Parathyroid adenoma (tissue), 2 donors: ENCODE measurements around the gene BCL11A.

Source experiments
- H2AFZ ChIP-seq: fragments of 300-600 bp; sonication (generic); one replicate; pipeline ENCODE4 v1.7.0; 2017; ENCODE audit warnings: antibody characterized with exemption, mild to moderate bottlenecking
- H3K27ac ChIP-seq: fragments of 300-600 bp; sonication (generic); one replicate; pipeline ENCODE4 v1.7.0; 2017
- H3K27me3 ChIP-seq: fragments of 300-600 bp; sonication (generic); one replicate; pipeline ENCODE4 v1.7.0; 2017; ENCODE audit warnings: low read length; ENCODE audit not compliant: control insufficient read depth, insufficient read depth
- H3K36me3 ChIP-seq: fragments of 300-600 bp; sonication (generic); one replicate; pipeline ENCODE4 v1.7.0; 2017; ENCODE audit warnings: low read length; ENCODE audit not compliant: control insufficient read depth, insufficient read depth
- H3K4me1 ChIP-seq: fragments of 300-600 bp; sonication (generic); one replicate; pipeline ENCODE4 v1.7.0; 2017; ENCODE audit warnings: control low read depth
- H3K4me2 ChIP-seq: fragments of 300-600 bp; sonication (generic); one replicate; pipeline ENCODE4 v1.7.0; 2017; ENCODE audit warnings: low read length
- H3K4me3 ChIP-seq: fragments of 300-600 bp; sonication (generic); one replicate; pipeline ENCODE4 v1.7.0; 2017; ENCODE audit warnings: low read depth, low read length
- H3K79me2 ChIP-seq: fragments of 300-600 bp; sonication (generic); one replicate; pipeline ENCODE4 v1.7.0; 2017; ENCODE audit warnings: control low read depth
- H3K9ac ChIP-seq: fragments of 300-600 bp; sonication (generic); one replicate; pipeline ENCODE4 v1.7.0; 2017; ENCODE audit warnings: mild to moderate bottlenecking
- H3K9me3 ChIP-seq: fragments of 300-600 bp; sonication (generic); one replicate; pipeline ENCODE4 v1.7.0; 2017; ENCODE audit warnings: low read length; ENCODE audit not compliant: control insufficient read depth
- TF ChIP-seq, protein P1 (sequence below): fragments of 300-600 bp; sonication (generic); IDR thresholded peaks from one replicate; pipeline ENCODE4 v1.7.0; 2017; ENCODE audit warnings: antibody characterized with exemption, mild to moderate bottlenecking
- donor health status: primary hyperparathyroidism.

The BCL11A gene

DNA sequence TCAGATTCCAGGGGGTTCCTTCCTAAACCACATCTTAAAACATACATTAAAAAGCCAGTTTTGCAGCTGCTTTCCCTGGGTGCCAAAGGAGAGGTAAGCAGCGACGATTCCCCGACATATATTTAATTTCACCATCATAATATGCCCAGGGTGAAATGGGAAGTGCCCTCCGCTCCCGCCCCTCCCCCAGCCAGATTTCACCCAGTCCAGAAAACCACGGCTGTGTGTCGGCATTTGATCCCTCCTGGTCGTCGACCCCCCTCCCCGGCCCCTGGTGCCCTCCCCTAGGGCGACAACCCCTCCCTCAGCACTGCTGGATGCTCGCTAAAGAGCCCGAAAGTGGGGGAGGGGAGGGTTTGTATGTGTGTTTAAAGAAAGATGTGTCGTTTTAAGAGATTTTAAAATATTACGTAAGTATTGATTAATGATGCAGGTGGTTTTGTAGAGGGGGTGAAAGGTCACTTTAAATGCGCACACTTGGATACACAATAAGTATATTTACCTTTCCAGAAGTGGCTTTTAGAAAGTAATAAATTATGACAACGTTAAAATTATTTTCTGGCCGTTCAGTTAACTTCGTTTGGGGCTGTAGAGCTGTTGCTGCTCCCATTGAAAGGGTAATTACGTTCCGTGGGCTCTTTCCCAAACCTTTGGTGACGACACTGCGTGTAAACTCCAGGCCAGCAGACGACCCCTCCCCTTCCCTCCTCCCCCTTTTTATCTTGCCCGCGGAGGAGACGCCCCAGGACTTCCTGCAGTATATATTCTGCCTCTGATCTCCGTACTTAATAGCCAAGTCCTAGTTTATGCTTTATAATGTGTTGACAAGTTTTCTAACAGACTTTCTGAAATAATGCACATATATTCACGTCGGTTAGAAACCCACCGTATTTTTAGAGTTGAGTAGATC lies 3.4 kb upstream of the BCL11A start:
- H2AFZ ChIP-seq = no peak overlapping the region
- H3K27ac ChIP-seq = no peak overlapping the region
- H3K4me3 ChIP-seq = no peak overlapping the region
- no peaks in the 10 kb centered on the region for H3K9me3 ChIP-seq
- no peaks in the 10 kb centered on the region for H3K4me1 ChIP-seq
- H3K9ac ChIP-seq = no peak overlapping the region
- no peak overlapping the region for H3K4me2 ChIP-seq
- H3K27me3 ChIP-seq = no peaks in the 10 kb centered on the region
- TF ChIP-seq, protein P1, sequence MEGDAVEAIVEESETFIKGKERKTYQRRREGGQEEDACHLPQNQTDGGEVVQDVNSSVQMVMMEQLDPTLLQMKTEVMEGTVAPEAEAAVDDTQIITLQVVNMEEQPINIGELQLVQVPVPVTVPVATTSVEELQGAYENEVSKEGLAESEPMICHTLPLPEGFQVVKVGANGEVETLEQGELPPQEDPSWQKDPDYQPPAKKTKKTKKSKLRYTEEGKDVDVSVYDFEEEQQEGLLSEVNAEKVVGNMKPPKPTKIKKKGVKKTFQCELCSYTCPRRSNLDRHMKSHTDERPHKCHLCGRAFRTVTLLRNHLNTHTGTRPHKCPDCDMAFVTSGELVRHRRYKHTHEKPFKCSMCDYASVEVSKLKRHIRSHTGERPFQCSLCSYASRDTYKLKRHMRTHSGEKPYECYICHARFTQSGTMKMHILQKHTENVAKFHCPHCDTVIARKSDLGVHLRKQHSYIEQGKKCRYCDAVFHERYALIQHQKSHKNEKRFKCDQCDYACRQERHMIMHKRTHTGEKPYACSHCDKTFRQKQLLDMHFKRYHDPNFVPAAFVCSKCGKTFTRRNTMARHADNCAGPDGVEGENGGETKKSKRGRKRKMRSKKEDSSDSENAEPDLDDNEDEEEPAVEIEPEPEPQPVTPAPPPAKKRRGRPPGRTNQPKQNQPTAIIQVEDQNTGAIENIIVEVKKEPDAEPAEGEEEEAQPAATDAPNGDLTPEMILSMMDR = no peak
- no peaks in the 10 kb centered on the region for H3K79me2 ChIP-seq
- H3K36me3 ChIP-seq = no peaks in the 10 kb centered on the region

DNA sequence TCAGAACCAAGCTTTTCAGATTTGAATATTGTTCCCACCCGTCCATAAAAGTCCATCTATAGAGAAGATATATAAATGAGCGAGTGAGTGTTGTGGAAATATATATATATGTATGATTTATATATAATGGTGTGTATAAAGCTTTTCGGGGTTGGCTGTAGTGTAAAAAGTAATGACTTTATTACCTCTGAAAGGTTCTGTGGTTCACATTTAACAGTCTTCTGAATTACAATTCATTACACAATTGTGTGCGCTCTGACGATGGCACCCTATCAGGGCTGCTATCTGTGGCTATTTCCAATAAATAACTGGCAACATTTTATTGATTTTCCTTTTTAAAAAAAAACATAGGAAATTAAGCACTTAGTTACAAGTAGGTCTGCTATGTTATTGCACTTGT lies 2.7 kb upstream of the BCL11A start:
- TF ChIP-seq, protein P1 = no peak
- no peak overlapping the region for H2AFZ ChIP-seq
- no peaks in the 10 kb centered on the region for H3K79me2 ChIP-seq
- no peaks in the 10 kb centered on the region for H3K4me1 ChIP-seq
- no peaks in the 10 kb centered on the region for H3K36me3 ChIP-seq
- no peaks in the 10 kb centered on the region for H3K9me3 ChIP-seq
- H3K9ac ChIP-seq = no peak overlapping the region
- no peak overlapping the region for H3K4me2 ChIP-seq
- H3K27ac ChIP-seq = no peak overlapping the region
- no peak overlapping the region for H3K4me3 ChIP-seq
- H3K27me3 ChIP-seq = no peaks in the 10 kb centered on the region

DNA sequence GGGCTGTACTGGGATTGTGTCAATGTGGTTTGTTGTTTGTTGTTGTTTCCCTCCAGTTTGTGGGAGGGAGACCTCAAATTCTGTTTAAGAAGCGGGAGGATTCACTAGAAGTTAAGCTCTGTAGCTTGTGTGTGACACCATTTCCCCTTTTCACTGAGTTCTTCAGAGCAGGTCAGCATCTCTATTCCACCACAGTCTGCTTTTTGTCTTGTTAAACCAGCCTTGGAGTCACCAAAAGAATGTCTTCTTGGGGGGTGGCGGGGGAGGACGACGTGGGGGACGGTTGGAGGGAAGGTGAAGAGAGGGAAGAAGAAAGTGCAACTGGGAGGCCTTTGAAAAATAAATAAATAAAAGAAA lies 2.3 kb upstream of the BCL11A start:
- H3K27me3 ChIP-seq = no peaks in the 10 kb centered on the region
- H3K4me2 ChIP-seq = peak overlapping the region; percentile 96
- TF ChIP-seq, protein P1 = no peak
- H3K27ac ChIP-seq = no peak overlapping the region
- H3K9ac ChIP-seq = no peak overlapping the region
- no peaks in the 10 kb centered on the region for H3K4me1 ChIP-seq
- no peaks in the 10 kb centered on the region for H3K79me2 ChIP-seq
- peak overlapping the region; percentile 79 for H2AFZ ChIP-seq
- H3K36me3 ChIP-seq = no peaks in the 10 kb centered on the region
- H3K4me3 ChIP-seq = peak overlapping the region; percentile 72
- H3K9me3 ChIP-seq = no peaks in the 10 kb centered on the region

DNA sequence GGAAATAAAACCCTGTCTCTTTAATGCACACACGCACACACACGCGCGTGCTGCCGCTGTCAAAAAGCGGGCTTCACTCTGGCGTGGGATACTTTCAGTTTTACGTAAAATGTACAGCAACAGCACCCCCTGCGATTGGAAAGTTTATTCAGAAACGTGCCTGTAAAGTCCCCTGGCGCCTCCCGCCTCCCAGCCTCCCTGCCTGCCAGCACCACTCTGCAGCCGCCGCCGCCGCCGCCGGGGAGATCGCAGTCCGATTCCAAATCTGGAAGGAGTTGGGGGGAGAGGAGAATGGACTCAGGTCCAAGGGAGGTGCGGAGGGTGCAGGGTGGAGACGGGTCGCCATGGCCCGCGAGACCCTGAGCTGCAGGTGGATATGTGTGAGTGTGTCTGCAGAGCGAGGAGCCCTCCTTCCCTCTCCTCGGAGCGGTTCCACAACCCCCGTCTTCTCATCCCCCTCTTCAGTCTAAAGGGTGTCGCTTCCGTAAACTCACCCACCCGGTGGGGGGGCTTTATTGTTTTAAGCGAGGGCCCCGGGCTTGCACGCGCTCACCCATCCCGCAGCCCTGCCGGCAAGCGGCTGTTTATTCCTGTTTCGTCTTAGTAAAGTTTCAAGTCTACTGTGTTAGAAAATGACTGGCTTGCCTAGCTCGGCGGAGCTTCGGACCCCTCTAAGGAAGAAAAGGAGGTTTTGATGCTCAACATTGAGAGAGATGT lies 1.8 kb upstream of the BCL11A start:
- Histone ChIP-seq H3K27ac (no peak overlapping the region), H3K4me2 (peak overlapping the region; percentile 96), H3K9ac (no peak overlapping the region), H3K4me3 (peak overlapping the region; percentile 72), H3K79me2 (no peaks in the 10 kb centered on the region), H3K36me3 (no peaks in the 10 kb centered on the region), H2AFZ (peak overlapping the region; percentile 79), H3K9me3 (no peaks in the 10 kb centered on the region), H3K27me3 (no peaks in the 10 kb centered on the region), H3K4me1 (no peaks in the 10 kb centered on the region)
- TF ChIP-seq, protein P1 = no peak
